K562 (cell line): ENCODE data around the gene PHYHD1. TPM values are rescaled to one million over a fixed set of nuclear protein-coding genes. Genes with fewer than 3 reads are reported as not detected.

Experiments used
- AFF4 ChIP-seq: sonication (generic); formaldehyde crosslinking; IDR thresholded peaks from 2 replicates; pipeline ENCODE4 v1.8.0; 2023; ENCODE audit warnings: mild to moderate bottlenecking, missing genetic modification reagents
- ATF2 ChIP-seq: sonication (generic); formaldehyde crosslinking; IDR thresholded peaks from 2 replicates; pipeline ENCODE4 v1.8.1; 2022; ENCODE audit warnings: missing genetic modification reagents
- HDAC6 ChIP-seq: IDR thresholded peaks from 2 replicates; pipeline ENCODE4 v1.6.1; 2012; ENCODE audit warnings: low read depth, mild to moderate bottlenecking, control low read depth, inconsistent platforms, low read length, moderate library complexity
- JUN ChIP-seq, 2 experiments: sonication (generic) in 1 of 2; formaldehyde crosslinking in 1 of 2; IDR thresholded peaks; 2 replicates each; pipeline versions ENCODE4 v1.6.1 to v1.8.0; 2012 to 2022; ENCODE audit warnings: borderline replicate concordance in 2 of 2, mild to moderate bottlenecking in 2 of 2, improper control_type of control experiment in 1 of 2, low read depth in 1 of 2, low read length in 1 of 2, missing genetic modification reagents in 1 of 2
- KDM4B ChIP-seq, 2 experiments: fragments of 450-650 bp in 1 of 2; sonication (generic) in 1 of 2; IDR thresholded peaks; 2 replicates each; pipeline ENCODE4 v1.6.1; 2016 to 2017; ENCODE audit warnings: borderline replicate concordance in 2 of 2, antibody characterized with exemption in 1 of 2, low read depth in 1 of 2, mild to moderate bottlenecking in 1 of 2
- KLF6 ChIP-seq: fragments of 250-450 bp; sonication (Bioruptor Pico); IDR thresholded peaks from 2 replicates; pipeline ENCODE4 v1.4.0; 2020; ENCODE audit warnings: mild to moderate bottlenecking, moderate library complexity, borderline replicate concordance
- MXI1 ChIP-seq: IDR thresholded peaks from 2 replicates; pipeline ENCODE4 v1.6.1; 2011; ENCODE audit warnings: low read depth, mild to moderate bottlenecking, improper control_type of control experiment, low read length
- POLR3G ChIP-seq: IDR thresholded peaks from 2 replicates; pipeline ENCODE4 v1.6.1; 2011; ENCODE audit not compliant: insufficient read length, insufficient replicate concordance; ENCODE audit errors: extremely low read depth
- RBM39 ChIP-seq: fragments of 200-400 bp; formaldehyde crosslinking; optimal IDR thresholded peaks from 2 replicates; pipeline ENCODE3; 2018; ENCODE audit warnings: low read depth, low read length
- SMARCE1 ChIP-seq: fragments of 450-650 bp; IDR thresholded peaks from 2 replicates; pipeline ENCODE4 v1.7.1; 2016; ENCODE audit warnings: mild to moderate bottlenecking
- TEAD1 ChIP-seq, 2 experiments: fragments of 450-650 bp in 1 of 2; sonication (generic) in 1 of 2; formaldehyde crosslinking; IDR thresholded peaks; 2 replicates each; pipeline versions ENCODE4 v1.4.0 to v1.8.0; 2020 to 2022; ENCODE audit warnings: mild to moderate bottlenecking in 2 of 2, missing genetic modification reagents in 1 of 2
- TFAM ChIP-seq: fragments of 250-450 bp; sonication (Bioruptor Pico); conservative IDR thresholded peaks from 2 replicates; pipeline ENCODE4 v1.5.0; 2021; ENCODE audit warnings: mild to moderate bottlenecking, moderate library complexity
- TSHZ1 ChIP-seq: fragments of 250-450 bp; sonication (Bioruptor Pico); IDR thresholded peaks from 2 replicates; pipeline ENCODE4 v1.4.0; 2020; ENCODE audit warnings: mild to moderate bottlenecking, moderate library complexity
- U2AF1 ChIP-seq: fragments of 200-400 bp; formaldehyde crosslinking; optimal IDR thresholded peaks from 2 replicates; pipeline ENCODE3; 2017; ENCODE audit warnings: mild to moderate bottlenecking, low read depth, low read length, moderate library complexity
- ZFP1 ChIP-seq: fragments of 450-650 bp; formaldehyde crosslinking; IDR thresholded peaks from 2 replicates; pipeline ENCODE4 v1.4.0; 2020; ENCODE audit warnings: mild to moderate bottlenecking, mixed read lengths
- ZNF311 ChIP-seq: fragments of 250-450 bp; sonication (Bioruptor Pico); IDR thresholded peaks from 2 replicates; pipeline ENCODE4 v1.4.0; 2020; ENCODE audit warnings: mild to moderate bottlenecking, moderate library complexity
- ZNF347 ChIP-seq: fragments of 450-650 bp; formaldehyde crosslinking; IDR thresholded peaks from 2 replicates; pipeline ENCODE4 v1.4.0; 2020; ENCODE audit warnings: low read depth, mild to moderate bottlenecking, moderate library complexity
- ZNF76 ChIP-seq: fragments of 250-450 bp; sonication (Bioruptor Pico); IDR thresholded peaks from 2 replicates; pipeline ENCODE4 v1.4.0; 2020; ENCODE audit warnings: mild to moderate bottlenecking, moderate library complexity, borderline replicate concordance
- ZNF77 ChIP-seq: fragments of 250-450 bp; sonication (Bioruptor Pico); IDR thresholded peaks from 2 replicates; pipeline ENCODE4 v1.5.0; 2020
- polyA plus RNA-seq, 8 experiments: library from polyadenylated mRNA; depleted of rRNA in 4 of 8; stranded (reverse) in 5 of 8; unstranded in 3 of 8; fragments of >200 nt; fragmentation: Nextera tagmentation in 2 of 8; fragmentation: Illumina TruSeq in 1 of 8; extraction: Ambion mirVana in 2 of 8; extraction: Trizol in 1 of 8; gene quantifications; 2 replicates each; pipeline versions ENCODE4 v1.2.1 to v1.2.3, GENCODE V29; 2011 to 2014; ENCODE audit warnings: inconsistent platforms in 1 of 8, missing spikeins in 1 of 8
- total RNA-seq, 7 experiments: library from RNA; depleted of rRNA in 6 of 7; stranded (reverse); fragments of >200 nt in 6 of 7; fragmentation: Illumina TruSeq in 2 of 7; extraction: Trizol in 2 of 7; gene quantifications; 2 replicates each; pipeline versions ENCODE4 v1.2.1 to v1.2.3, GENCODE V29; 2011 to 2021; ENCODE audit warnings: low replicate concordance in 1 of 7

The PHYHD1 gene
- total and polyA plus RNA-seq, 9 of the 15 experiments (the other 6 are each of a cell fraction or from before 2014, with no cell fraction given) = 0.36 to 1.3 (median 0.80) TPM

DNA sequence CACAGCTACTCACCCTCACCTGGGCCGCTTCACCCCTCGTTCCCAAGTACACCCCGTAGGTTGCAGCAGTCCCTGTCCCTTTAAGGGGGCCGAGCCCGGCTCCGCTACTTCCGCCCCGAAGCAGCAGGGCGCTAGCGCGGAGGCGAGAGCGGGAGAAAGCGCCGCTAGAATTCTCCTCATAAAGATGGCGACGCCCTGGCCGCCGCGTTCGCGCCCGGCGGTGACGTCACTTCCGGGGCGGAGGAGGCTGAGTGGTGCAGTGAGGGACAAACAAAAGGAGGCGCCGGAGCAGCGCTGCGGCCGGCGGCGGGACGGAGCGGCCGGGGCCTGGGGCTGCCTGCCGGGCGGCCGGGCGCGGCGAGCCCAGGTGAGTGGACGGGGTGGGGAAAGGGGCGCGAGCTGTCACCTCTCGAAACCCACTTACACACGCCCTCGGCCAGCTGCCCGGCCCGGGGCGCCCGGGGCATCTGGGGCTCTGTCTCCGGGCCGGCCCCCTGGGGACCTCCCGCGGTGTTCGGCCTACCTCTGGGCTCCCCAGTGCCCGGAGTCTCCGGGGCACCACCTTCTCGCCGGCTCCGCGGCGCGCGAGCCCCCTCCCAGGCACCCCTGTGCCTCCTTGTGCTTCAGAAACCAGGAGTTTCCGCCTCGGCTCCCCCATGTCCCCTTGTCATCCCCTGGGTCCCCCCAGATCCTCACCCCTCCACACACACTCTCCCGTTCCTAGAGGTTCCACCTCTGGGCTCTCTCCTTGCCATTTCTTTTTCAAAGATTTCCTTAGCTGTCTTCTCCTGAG, 38.7 kb upstream of the PHYHD1 start, which contains the start of the genes KYAT1 and LRRC8A (continued):
- TF ChIP-seq AFF4 (CRISPR knock-in tag) = no peak
- TF ChIP-seq KDM4B (IDR thresholded peaks at IDR 0.05; ENCODE audit: borderline replicate concordance in 2 of 2, low read depth in 1 of 2) = no peak
- no peak for TF ChIP-seq SMARCE1
- no peak for TF ChIP-seq POLR3G
- no peak for TF ChIP-seq U2AF1
- TF ChIP-seq KLF6 = no peak
- TF ChIP-seq ZNF311 (CRISPR knock-in tag) = no peak
- TF ChIP-seq ZNF76 (CRISPR knock-in tag) = peak; percentile 18; the same call in 1 of the 2 replicates
- TF ChIP-seq ATF2 (CRISPR knock-in tag) = no peak
- TF ChIP-seq MXI1 = no peak
- no peak for TF ChIP-seq ZNF77 (CRISPR knock-in tag)
- no peak for TF ChIP-seq TSHZ1 (CRISPR knock-in tag)
- TF ChIP-seq TEAD1 (CRISPR knock-in tag; IDR thresholded peaks at IDR 0.05) = no peak
- TF ChIP-seq ZFP1 (CRISPR knock-in tag) = no peak
- TF ChIP-seq HDAC6 = no peak
- TF ChIP-seq JUN (IDR thresholded peaks at IDR 0.05; ENCODE audit: borderline replicate concordance, low read depth, low read length) = peak; percentile 90
- no peak for TF ChIP-seq JUN (CRISPR knock-in tag; IDR thresholded peaks at IDR 0.05; ENCODE audit: borderline replicate concordance)
- TF ChIP-seq TFAM (CRISPR knock-in tag) = no peak
- no peak for TF ChIP-seq ZNF347
- no peak for TF ChIP-seq RBM39
